Measurements from ENCODE around the gene HIRIP3. TPM values are rescaled to one million over a fixed set of nuclear protein-coding genes. Genes with fewer than 3 reads are reported as not detected.

Gene HIRIP3
- total RNA-seq, 1 experiment from 2014 or later, result 18.4 TPM

GRCh38 chr16:29975134-29975538, 20.3 kb downstream of the HIRIP3 start:
- CTCF ChIA-PET, result no interaction called here
- Histone ChIP-seq H3K27me3 (ENCODE audit: low read length) (no peaks in the 10 kb centered on the region), H3K79me2 (ENCODE audit: low read length) (peaks cover 47% of the 10 kb centered on the region), H3K4me1 (ENCODE audit: insufficient read depth, low read length) (peaks cover 22% of the 10 kb centered on the region), H3K4me2 (ENCODE audit: low read length) (peak overlapping the region; percentile 98), H2AFZ (ENCODE audit: low read length) (no peak overlapping the region), H3K27ac (ENCODE audit: low read length) (no peak overlapping the region), H4K20me1 (ENCODE audit: low read length) (peaks cover 26% of the 10 kb centered on the region), H3K4me3 (ENCODE audit: low read length) (peak overlapping the region; percentile 98), H3K9me3 (ENCODE audit: low read length) (no peaks in the 10 kb centered on the region), H3K9me2 (replicated peaks; ENCODE audit: low read length) (no peaks in the 10 kb centered on the region), H3K9ac (ENCODE audit: low read length) (peak overlapping the region; percentile 93; the same call in 1 of the 2 replicates), H3K36me3 (ENCODE audit: low read depth, low read length) (peaks cover 22% of the 10 kb centered on the region), H3F3A (ENCODE audit: low read length, unreplicated experiment) (no peaks in the 10 kb centered on the region)
- intact Hi-C loops (cut with micrococcal nuclease), result no loop called here
- POLR2A ChIA-PET (ENCODE audit: unreplicated experiment), result interaction anchor here (1.1 kb wide), 1 partner anchor 49 kb away, joined by 3 read pairs; the partner anchor contains the start of gene KCTD13
- no peak for DNase-seq
- TF ChIP-seq, protein P1, sequence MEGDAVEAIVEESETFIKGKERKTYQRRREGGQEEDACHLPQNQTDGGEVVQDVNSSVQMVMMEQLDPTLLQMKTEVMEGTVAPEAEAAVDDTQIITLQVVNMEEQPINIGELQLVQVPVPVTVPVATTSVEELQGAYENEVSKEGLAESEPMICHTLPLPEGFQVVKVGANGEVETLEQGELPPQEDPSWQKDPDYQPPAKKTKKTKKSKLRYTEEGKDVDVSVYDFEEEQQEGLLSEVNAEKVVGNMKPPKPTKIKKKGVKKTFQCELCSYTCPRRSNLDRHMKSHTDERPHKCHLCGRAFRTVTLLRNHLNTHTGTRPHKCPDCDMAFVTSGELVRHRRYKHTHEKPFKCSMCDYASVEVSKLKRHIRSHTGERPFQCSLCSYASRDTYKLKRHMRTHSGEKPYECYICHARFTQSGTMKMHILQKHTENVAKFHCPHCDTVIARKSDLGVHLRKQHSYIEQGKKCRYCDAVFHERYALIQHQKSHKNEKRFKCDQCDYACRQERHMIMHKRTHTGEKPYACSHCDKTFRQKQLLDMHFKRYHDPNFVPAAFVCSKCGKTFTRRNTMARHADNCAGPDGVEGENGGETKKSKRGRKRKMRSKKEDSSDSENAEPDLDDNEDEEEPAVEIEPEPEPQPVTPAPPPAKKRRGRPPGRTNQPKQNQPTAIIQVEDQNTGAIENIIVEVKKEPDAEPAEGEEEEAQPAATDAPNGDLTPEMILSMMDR (conservative IDR thresholded peaks at IDR 0.05; ENCODE audit: low read depth, low read length), result no peak
- no peak for TF ChIP-seq EZH2 (IDR thresholded peaks at IDR 0.05; ENCODE audit: low read length, unreplicated experiment)
- no peak for TF ChIP-seq EZH2phosphoT487 (IDR thresholded peaks at IDR 0.05; ENCODE audit: borderline replicate concordance, low read length)
- ATAC-seq, result no peak
- BruUV-seq (replicated peaks), result no TSS peak

- H3K4me1 ChIP-seq (ENCODE audit: insufficient read depth, low read length), result peaks cover 22% of the 10 kb centered on the region
- peak overlapping the region; percentile 74; the same call in 1 of the 2 replicates for H2AFZ ChIP-seq (ENCODE audit: low read length)
- BruUV-seq (replicated peaks), result no TSS peak
- peaks cover 26% of the 10 kb centered on the region for H4K20me1 ChIP-seq (ENCODE audit: low read length)
- DNase-seq (peak; percentile 4), ATAC-seq (no peak)
- no peaks in the 10 kb centered on the region for H3K27me3 ChIP-seq (ENCODE audit: low read length)
- H3K9me3 ChIP-seq (ENCODE audit: low read length), result no peaks in the 10 kb centered on the region
- peaks cover 47% of the 10 kb centered on the region for H3K79me2 ChIP-seq (ENCODE audit: low read length)
- H3K4me3 ChIP-seq (ENCODE audit: low read length), result peak overlapping the region; percentile 98
- H3K27ac ChIP-seq (ENCODE audit: low read length), result no peak overlapping the region
- no peaks in the 10 kb centered on the region for H3K9me2 ChIP-seq (replicated peaks; ENCODE audit: low read length)
- ChIA-PET CTCF (no interaction called here), POLR2A (ENCODE audit: unreplicated experiment) (no interaction called here)
- peaks cover 16% of the 10 kb centered on the region; the same call in 1 of the 2 replicates for H3K36me3 ChIP-seq (ENCODE audit: low read depth, low read length)
- intact Hi-C loops (cut with micrococcal nuclease), result loop anchor here (5.0 kb wide), 1 partner anchor 47 kb away; the partner anchor contains the start of gene KCTD13
- TF ChIP-seq, protein P1 (conservative IDR thresholded peaks at IDR 0.05; ENCODE audit: low read depth, low read length), result no peak
- TF ChIP-seq EZH2phosphoT487 (IDR thresholded peaks at IDR 0.05; ENCODE audit: borderline replicate concordance, low read length) (no peak), EZH2 (IDR thresholded peaks at IDR 0.05; ENCODE audit: low read length, unreplicated experiment) (no peak)
- peak overlapping the region; percentile 93 for H3K9ac ChIP-seq (ENCODE audit: low read length)
- H3K4me2 ChIP-seq (ENCODE audit: low read length), result peak overlapping the region; percentile 98
- no peaks in the 10 kb centered on the region for H3F3A ChIP-seq (ENCODE audit: low read length, unreplicated experiment)
Observed at GRCh38 chr16:29974291-29975133, 20.9 kb downstream of the HIRIP3 start.
